ENCODE data around the gene PRR5L. TPM values are rescaled to one million over a fixed set of nuclear protein-coding genes. Genes with fewer than 3 reads are reported as not detected.

PRR5L gene
- polyA plus RNA-seq, 1 donor (not counting 4 experiments of a cell fraction or from before 2014, with no cell fraction given) = 20.1 TPM

- DNase-seq (ENCODE audit: low read depth, low spot score) (no peak), FAIRE-seq (no peak)
- no peak overlapping the region for H3K4me2 ChIP-seq (ENCODE audit: control insufficient read depth, extremely low read depth, insufficient read depth, low read depth, low read length)
- no peak overlapping the region for H3K9ac ChIP-seq (ENCODE audit: control insufficient read depth, extremely low read depth, insufficient read depth, low read length)
- H3K79me2 ChIP-seq (ENCODE audit: control insufficient read depth, insufficient read depth, low read length) = no peaks in the 10 kb centered on the region
- no peak for TF ChIP-seq EZH2 (IDR thresholded peaks at IDR 0.05; ENCODE audit: low read length)
- no peak overlapping the region for H2AFZ ChIP-seq (ENCODE audit: control insufficient read depth, low read length)
- H3K27me3 ChIP-seq (ENCODE audit: control insufficient read depth, extremely low read depth, insufficient read depth, low read length) = no peaks in the 10 kb centered on the region
- H3K4me1 ChIP-seq (ENCODE audit: control insufficient read depth, extremely low read depth, insufficient read depth, low read length) = peaks cover 28% of the 10 kb centered on the region
- H3K9me1 ChIP-seq (ENCODE audit: control insufficient read depth, extremely low read depth, insufficient read depth, low read length) = no peaks in the 10 kb centered on the region
- H4K20me1 ChIP-seq (ENCODE audit: control insufficient read depth, extremely low read depth, insufficient read depth, low read length) = no peaks in the 10 kb centered on the region
- dilution Hi-C loops (cut with MboI; ENCODE audit: extremely low pct_ligation_motif_present, low sequenced_read_pairs) = no loop called here
- no peak overlapping the region for H3K27ac ChIP-seq (ENCODE audit: control insufficient read depth, insufficient read depth, low read length)
- H3K36me3 ChIP-seq (ENCODE audit: control insufficient read depth in 2 of 2, extremely low read depth in 1 of 2, insufficient read depth in 2 of 2, low read length in 2 of 2) = peaks cover 18 to 23% of the 10 kb centered on the region in 2 experiments
- no peaks in the 10 kb centered on the region for H3K9me3 ChIP-seq (ENCODE audit: control insufficient read depth, low read depth, low read length)
- H3K4me3 ChIP-seq (ENCODE audit: control insufficient read depth in 2 of 3, extremely low read depth in 1 of 3, insufficient read depth in 2 of 3, low read depth in 1 of 3, low read length in 3 of 3) = no peak overlapping the region
These were observed 155.0 kb downstream of the PRR5L start for GRCh38 chr11:36451045-36451444.

- Histone ChIP-seq H3K9ac (ENCODE audit: control insufficient read depth, extremely low read depth, insufficient read depth, low read length) (no peak overlapping the region), H3K4me1 (ENCODE audit: control insufficient read depth, extremely low read depth, insufficient read depth, low read length) (peaks cover 34% of the 10 kb centered on the region), H3K27me3 (ENCODE audit: control insufficient read depth, extremely low read depth, insufficient read depth, low read length) (no peaks in the 10 kb centered on the region), H2AFZ (ENCODE audit: control insufficient read depth, low read length) (no peak overlapping the region), H3K4me3 (ENCODE audit: control insufficient read depth in 2 of 3, extremely low read depth in 1 of 3, insufficient read depth in 2 of 3, low read depth in 1 of 3, low read length in 3 of 3) (no peak overlapping the region), H3K4me2 (ENCODE audit: control insufficient read depth, extremely low read depth, insufficient read depth, low read depth, low read length) (no peak overlapping the region), H3K9me1 (ENCODE audit: control insufficient read depth, extremely low read depth, insufficient read depth, low read length) (no peaks in the 10 kb centered on the region), H3K79me2 (ENCODE audit: control insufficient read depth, insufficient read depth, low read length) (no peaks in the 10 kb centered on the region), H3K9me3 (ENCODE audit: control insufficient read depth, low read depth, low read length) (no peaks in the 10 kb centered on the region), H3K27ac (ENCODE audit: control insufficient read depth, insufficient read depth, low read length) (no peak overlapping the region), H3K36me3 (ENCODE audit: control insufficient read depth in 2 of 2, extremely low read depth in 1 of 2, insufficient read depth in 2 of 2, low read length in 2 of 2) (peaks cover 15 to 18% of the 10 kb centered on the region in 2 experiments), H4K20me1 (ENCODE audit: control insufficient read depth, extremely low read depth, insufficient read depth, low read length) (no peaks in the 10 kb centered on the region)
- DNase-seq (ENCODE audit: low read depth, low spot score) (no peak), FAIRE-seq (no peak)
- dilution Hi-C loops (cut with MboI; ENCODE audit: extremely low pct_ligation_motif_present, low sequenced_read_pairs) = no loop called here
- no peak for TF ChIP-seq CTCF (optimal IDR thresholded peaks at IDR 0.05 in 1 of 3, IDR thresholded peaks at IDR 0.05 in 1 of 3, conservative IDR thresholded peaks at IDR 0.05 in 1 of 3; ENCODE audit: extremely low read depth in 1 of 3, insufficient read depth in 2 of 3, low read length in 3 of 3)
- no peak for TF ChIP-seq EZH2 (IDR thresholded peaks at IDR 0.05; ENCODE audit: low read length)
These were observed 155.6 kb downstream of the PRR5L start for GRCh38 chr11:36451681-36452080.
